CD14-positive monocyte (primary cell): ENCODE results near the gene PDE11A. TPM values are rescaled to one million over a fixed set of nuclear protein-coding genes. Genes with fewer than 3 reads are reported as not detected.

Experiments used
- DNase-seq, 3 donors: peaks; one replicate each; pipeline ENCODE4 v3.0.0-alpha.2; 2011 to 2022
- H2AFZ ChIP-seq: 2 replicates; pipeline ENCODE4 v1.6.0; 2012; ENCODE audit warnings: mild to moderate bottlenecking, low read depth, low read length, inconsistent platforms; ENCODE audit not compliant: insufficient read depth, poor library complexity, severe bottlenecking
- H3K27ac ChIP-seq, 2 donors: 1 replicate in 1 of 2; 2 replicates in 1 of 2; pipeline ENCODE4 v1.5.1; 2012 to 2013; ENCODE audit warnings: low read length in 2 of 2, control low read depth in 1 of 2, inconsistent platforms in 1 of 2, low read depth in 1 of 2, mild to moderate bottlenecking in 1 of 2
- H3K27me3 ChIP-seq, 2 donors: one replicate each; pipeline versions ENCODE4 v1.6.0 to v1.6.1; 2011 to 2013; ENCODE audit warnings: low read length in 2 of 2; ENCODE audit not compliant: control insufficient read depth in 2 of 2, insufficient read depth in 2 of 2
- H3K36me3 ChIP-seq, 2 donors: replicated peaks in 1 of 2; 1 replicate in 1 of 2; 2 replicates in 1 of 2; pipeline versions ENCODE4 v1.5.1 to v1.6.1; 2012 to 2013; ENCODE audit warnings: low read length in 2 of 2, control low read depth in 1 of 2, inconsistent platforms in 1 of 2, mild to moderate bottlenecking in 1 of 2; ENCODE audit not compliant: insufficient read depth in 2 of 2, control insufficient read depth in 1 of 2
- H3K4me1 ChIP-seq, 2 donors: 1 replicate in 1 of 2; 2 replicates in 1 of 2; pipeline versions ENCODE4 v1.5.1 to v1.6.1; 2012 to 2013; ENCODE audit warnings: low read length in 2 of 2, control low read depth in 1 of 2, inconsistent platforms in 1 of 2, mild to moderate bottlenecking in 1 of 2, moderate library complexity in 1 of 2; ENCODE audit not compliant: insufficient read depth in 2 of 2, control insufficient read depth in 1 of 2
- H3K4me2 ChIP-seq: replicated peaks from 2 replicates; pipeline ENCODE3; 2012; ENCODE audit warnings: low read length, moderate library complexity, mild to moderate bottlenecking; ENCODE audit not compliant: poor library complexity, severe bottlenecking; ENCODE audit errors: extremely low read depth
- H3K4me3 ChIP-seq, 3 experiments: fragments of 200-600 bp in 1 of 3; sonication (generic) in 1 of 3; replicated peaks in 1 of 3; 1 replicate in 2 of 3; 2 replicates in 1 of 3; pipeline ENCODE4 v1.5.1; 2011 to 2013; ENCODE audit warnings: low read length in 3 of 3, mild to moderate bottlenecking in 3 of 3, control low read depth in 2 of 3, low read depth in 2 of 3, inconsistent platforms in 1 of 3, moderate library complexity in 1 of 3
- H3K79me2 ChIP-seq: 2 replicates; pipeline ENCODE4 v1.6.0; 2012; ENCODE audit warnings: mild to moderate bottlenecking, control low read depth, inconsistent platforms, low read length, moderate library complexity; ENCODE audit not compliant: insufficient read depth
- H3K9ac ChIP-seq: 2 replicates; pipeline ENCODE4 v1.6.0; 2017; ENCODE audit warnings: low read length, mild to moderate bottlenecking; ENCODE audit not compliant: insufficient read depth, poor library complexity, severe bottlenecking
- H3K9me3 ChIP-seq, 2 donors: replicated peaks in 1 of 2; 1 replicate in 1 of 2; 2 replicates in 1 of 2; pipeline versions ENCODE4 v1.5.1 to v1.6.1; 2012 to 2013; ENCODE audit warnings: low read length in 2 of 2, control low read depth in 1 of 2; ENCODE audit not compliant: control insufficient read depth in 1 of 2, insufficient read depth in 1 of 2
- H4K20me1 ChIP-seq: 2 replicates; pipeline ENCODE4 v1.6.0; 2012; ENCODE audit warnings: mild to moderate bottlenecking, low read length, control low read depth, moderate library complexity; ENCODE audit not compliant: insufficient read depth
- H3K27ac Mint-ChIP-seq, 7 donors: one replicate each; pipeline ENCODE4 v1.8.0; 2020; ENCODE audit warnings: mild to moderate bottlenecking in 7 of 7, mixed read lengths in 7 of 7, moderate library complexity in 6 of 7, inconsistent platforms in 2 of 7
- H3K27me3 Mint-ChIP-seq, 3 donors: one replicate each; pipeline ENCODE4 v1.8.0; 2021 to 2022; ENCODE audit warnings: low read depth in 3 of 3, mild to moderate bottlenecking in 3 of 3, mixed read lengths in 3 of 3, moderate library complexity in 3 of 3, inconsistent platforms in 1 of 3
- H3K36me3 Mint-ChIP-seq, 2 donors: one replicate each; pipeline ENCODE4 v1.8.0; 2020; ENCODE audit warnings: mixed read lengths in 2 of 2, inconsistent platforms in 1 of 2, mild to moderate bottlenecking in 1 of 2
- H3K4me1 Mint-ChIP-seq: one replicate; pipeline ENCODE4 v1.8.0; 2020; ENCODE audit warnings: mild to moderate bottlenecking, mixed read lengths
- H3K4me3 Mint-ChIP-seq, 2 donors: one replicate each; pipeline ENCODE4 v1.8.0; 2020; ENCODE audit warnings: mild to moderate bottlenecking in 2 of 2, mixed read lengths in 2 of 2, moderate library complexity in 1 of 2
- H3K9me3 Mint-ChIP-seq, 7 donors: one replicate each; pipeline ENCODE4 v1.8.0; 2020 to 2022; ENCODE audit warnings: mixed read lengths in 7 of 7, mild to moderate bottlenecking in 6 of 7, moderate library complexity in 6 of 7, inconsistent platforms in 2 of 7
- CTCF ChIP-seq: fragments of 200-600 bp; IDR thresholded peaks from one replicate; pipeline ENCODE4 v1.8.0; 2022; ENCODE audit warnings: antibody characterized with exemption, mild to moderate bottlenecking
- WGBS: methylation state at CpG from one replicate; pipeline ENCODE4 v1.1.5; 2013; ENCODE audit warnings: missing lambda C conversion rate; ENCODE audit not compliant: insufficient coverage; 5-methylcytosine and 5-hydroxymethylcytosine counted together
- intact Hi-C, 2 donors: fragments of 100-400 bp; cut with micrococcal nuclease; formaldehyde crosslinking; loops; one replicate each; pipeline versions ENCODE4 v1.15.0 to v1.15.1; 2023
- polyA plus RNA-seq, 3 donors: library from polyadenylated mRNA; depleted of rRNA in 1 of 3; unstranded in 2 of 3; stranded (reverse) in 1 of 3; fragments of 300-500 nt in 2 of 3; fragments of >200 nt in 1 of 3; fragmentation: Illumina TruSeq in 2 of 3; gene quantifications; 1 replicate in 2 of 3; 2 replicates in 1 of 3; pipeline ENCODE4 v1.2.3, GENCODE V29; 2012 to 2021

Gene PDE11A
- polyA plus RNA-seq, 3 donors, result not detected

- 100% methylated on average over 1 of the region's 3 CpGs for WGBS
- no peak for TF ChIP-seq CTCF
- no peak overlapping the region for H3K4me2 ChIP-seq
- Mint-ChIP-seq H3K36me3 (no peaks in the 10 kb centered on the region), H3K9me3 (no peaks in the 10 kb centered on the region), H3K4me1 (peaks cover 8% of the 10 kb centered on the region), H3K27ac (no peak overlapping the region), H3K4me3 (no peak overlapping the region), H3K27me3 (peaks cover 3 to 6% (median 5%) of the 10 kb centered on the region in 3 donors)
- no peak for DNase-seq
- H3K36me3 ChIP-seq, result no peaks in the 10 kb centered on the region
- H3K4me1 ChIP-seq, result peaks cover 0 to 4% of the 10 kb centered on the region in 2 donors
- no peak overlapping the region for H3K27ac ChIP-seq
- no peak overlapping the region for H2AFZ ChIP-seq
- no peaks in the 10 kb centered on the region for H3K27me3 ChIP-seq
- no peak overlapping the region for H3K9ac ChIP-seq
- intact Hi-C loops, result loop anchor here in 1 of 2 donors (10.0 kb wide), 1 partner anchor 145 kb away; a partner anchor contains a TSS
- H3K9me3 ChIP-seq, result no peaks in the 10 kb centered on the region
- H4K20me1 ChIP-seq, result no peaks in the 10 kb centered on the region
- H3K79me2 ChIP-seq, result no peaks in the 10 kb centered on the region
- H3K4me3 ChIP-seq, result no peak overlapping the region
Observed at GRCh38 chr2:177759443-177759842, 313.1 kb downstream of the PDE11A start.

- no peaks in the 10 kb centered on the region for H3K36me3 ChIP-seq
- Mint-ChIP-seq H3K4me1 (peaks cover 15% of the 10 kb centered on the region), H3K27me3 (peaks cover 3 to 6% (median 5%) of the 10 kb centered on the region in 3 donors), H3K36me3 (no peaks in the 10 kb centered on the region), H3K9me3 (no peaks in the 10 kb centered on the region), H3K4me3 (no peak overlapping the region), H3K27ac (no peak overlapping the region)
- H4K20me1 ChIP-seq, result no peaks in the 10 kb centered on the region
- DNase-seq, result no peak
- H3K27ac ChIP-seq, result no peak overlapping the region
- H2AFZ ChIP-seq, result no peak overlapping the region
- H3K4me3 ChIP-seq, result no peak overlapping the region
- peak; percentile 15 for TF ChIP-seq CTCF
- H3K4me2 ChIP-seq, result no peak overlapping the region
- H3K79me2 ChIP-seq, result no peaks in the 10 kb centered on the region
- no peak overlapping the region for H3K9ac ChIP-seq
- peaks cover 1 to 4% of the 10 kb centered on the region in 2 donors for H3K4me1 ChIP-seq
- WGBS, result 82% methylated on average over 11 of the region's 11 CpGs
- intact Hi-C loops, result loop anchor here in 1 of 2 donors (10.0 kb wide), 1 partner anchor 144 kb away; a partner anchor contains a TSS
- H3K27me3 ChIP-seq, result no peaks in the 10 kb centered on the region
- H3K9me3 ChIP-seq, result no peaks in the 10 kb centered on the region
Observed at GRCh38 chr2:177758591-177759371, 313.8 kb downstream of the PDE11A start.
